Transverse colon (tissue), 3 donors: ENCODE data around the gene C9orf152.

Experiments
- POLR2A ChIP-seq: fragments of 450-650 bp; IDR thresholded peaks from one replicate; pipeline ENCODE4 v1.6.1; 2016; ENCODE audit warnings: antibody characterized with exemption, mild to moderate bottlenecking, moderate library complexity
- POLR2AphosphoS5 ChIP-seq, 3 donors: sonication (generic); formaldehyde crosslinking; IDR thresholded peaks; one replicate each; pipeline ENCODE4 v1.6.1; 2016; ENCODE audit warnings: antibody characterized with exemption in 3 of 3

DNA sequence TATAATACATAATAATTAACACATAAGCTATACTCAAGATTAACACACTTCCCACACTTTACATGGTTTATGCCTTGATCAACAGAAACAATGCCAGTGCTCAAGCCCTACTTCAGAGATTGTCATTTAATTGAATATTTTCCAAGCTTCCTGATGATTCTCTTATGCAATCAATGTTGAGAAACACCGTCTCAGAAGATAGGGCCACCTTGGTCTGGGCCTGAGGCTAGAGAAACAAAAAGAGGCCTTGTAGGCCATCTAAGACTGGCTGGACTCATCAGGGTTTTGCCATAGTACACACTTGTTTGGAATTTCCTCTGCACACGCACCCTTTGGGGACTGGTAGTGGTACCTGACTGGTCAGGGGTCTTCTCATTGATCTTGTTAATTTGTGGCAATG lies 16.3 kb downstream of the C9orf152 start:
- TF ChIP-seq POLR2AphosphoS5 (IDR thresholded peaks at IDR 0.05) (no peak), POLR2A (no peak)
